Fibroblast of lung (primary cell): ENCODE data around the gene NNT. TPM values are rescaled to one million over a fixed set of nuclear protein-coding genes. Genes with fewer than 3 reads are reported as not detected.

ENCODE experiments used
- DNase-seq, 2 donors: peaks; one replicate each; pipeline versions ENCODE4 v3.0.0 to v3.0.0-alpha.2; 2010; ENCODE audit warnings: low read depth in 2 of 2
- H2AFZ ChIP-seq: 2 replicates; pipeline ENCODE4 v1.5.1; 2012; ENCODE audit warnings: low read length, control low read depth, inconsistent platforms
- H3K27ac ChIP-seq: 2 replicates; pipeline ENCODE4 v1.5.1; 2011; ENCODE audit warnings: low read length, control low read depth; ENCODE audit not compliant: insufficient read depth
- H3K27me3 ChIP-seq: 2 replicates; pipeline ENCODE4 v1.5.1; 2011; ENCODE audit warnings: mild to moderate bottlenecking, low read length; ENCODE audit not compliant: control insufficient read depth, insufficient read depth
- H3K36me3 ChIP-seq: 2 replicates; pipeline ENCODE4 v1.5.1; 2011; ENCODE audit warnings: low read length; ENCODE audit not compliant: control insufficient read depth, insufficient read depth
- H3K4me1 ChIP-seq: 2 replicates; pipeline ENCODE4 v1.5.1; 2011; ENCODE audit warnings: low read length; ENCODE audit not compliant: control insufficient read depth, insufficient read depth; ENCODE audit errors: extremely low read depth
- H3K4me2 ChIP-seq: 2 replicates; pipeline ENCODE4 v1.5.1; 2011; ENCODE audit warnings: low read length, control low read depth; ENCODE audit not compliant: insufficient read depth; ENCODE audit errors: extremely low read depth
- H3K4me3 ChIP-seq, 4 experiments: fragments of 200-600 bp in 1 of 4; sonication (generic) in 1 of 4; replicated peaks in 1 of 4; 2 replicates each; pipeline ENCODE4 v1.5.1; 2011 to 2016; ENCODE audit warnings: low read length in 4 of 4, low read depth in 3 of 4, mild to moderate bottlenecking in 3 of 4, control low read depth in 2 of 4, inconsistent platforms in 1 of 4, mixed read lengths in 1 of 4; ENCODE audit not compliant: insufficient read depth in 1 of 4; ENCODE audit errors: control extremely low read depth in 1 of 4
- H3K79me2 ChIP-seq: 2 replicates; pipeline ENCODE4 v1.5.1; 2012; ENCODE audit warnings: mild to moderate bottlenecking, low read length, inconsistent platforms; ENCODE audit not compliant: control insufficient read depth, insufficient read depth
- H3K9ac ChIP-seq: 2 replicates; pipeline ENCODE4 v1.5.1; 2011; ENCODE audit warnings: mild to moderate bottlenecking, low read length, control low read depth; ENCODE audit not compliant: insufficient read depth
- H3K9me3 ChIP-seq: 2 replicates; pipeline ENCODE4 v1.5.1; 2012; ENCODE audit warnings: low read depth, low read length; ENCODE audit not compliant: control insufficient read depth, insufficient read depth
- H4K20me1 ChIP-seq: 2 replicates; pipeline ENCODE4 v1.5.1; 2011; ENCODE audit warnings: low read length; ENCODE audit not compliant: control insufficient read depth, insufficient read depth; ENCODE audit errors: extremely low read depth
- EZH2 ChIP-seq: IDR thresholded peaks from 2 replicates; pipeline ENCODE4 v1.5.1; 2012; ENCODE audit warnings: low read length, control low read depth, mild to moderate bottlenecking; ENCODE audit errors: missing control alignments
- polyA plus RNA-seq, 2 donors: library from polyadenylated mRNA; depleted of rRNA in 1 of 2; stranded (reverse) in 1 of 2; unstranded in 1 of 2; fragments of >200 nt; gene quantifications; 2 replicates each; pipeline ENCODE4 v1.2.1, GENCODE V29; 2011 to 2012; ENCODE audit warnings: missing spikeins in 1 of 2
- total RNA-seq: library from RNA; depleted of rRNA; stranded (reverse); fragments of >200 nt; gene quantifications from 2 replicates; pipeline ENCODE4 v1.2.1, GENCODE V29; 2014
- TF ChIP-seq, protein P1 (sequence below), 2 donors: IDR thresholded peaks in 1 of 2; conservative IDR thresholded peaks in 1 of 2; 1 replicate in 1 of 2; 2 replicates in 1 of 2; pipeline ENCODE4 v1.5.1; 2011 to 2012; ENCODE audit warnings: low read length in 2 of 2, control low read depth in 1 of 2, inconsistent platforms in 1 of 2, low read depth in 1 of 2, mild to moderate bottlenecking in 1 of 2

Gene NNT
- total and polyA plus RNA-seq, 2 donors (not counting 1 experiment from before 2014, with no cell fraction given) = 65.7 to 115 TPM

DNA sequence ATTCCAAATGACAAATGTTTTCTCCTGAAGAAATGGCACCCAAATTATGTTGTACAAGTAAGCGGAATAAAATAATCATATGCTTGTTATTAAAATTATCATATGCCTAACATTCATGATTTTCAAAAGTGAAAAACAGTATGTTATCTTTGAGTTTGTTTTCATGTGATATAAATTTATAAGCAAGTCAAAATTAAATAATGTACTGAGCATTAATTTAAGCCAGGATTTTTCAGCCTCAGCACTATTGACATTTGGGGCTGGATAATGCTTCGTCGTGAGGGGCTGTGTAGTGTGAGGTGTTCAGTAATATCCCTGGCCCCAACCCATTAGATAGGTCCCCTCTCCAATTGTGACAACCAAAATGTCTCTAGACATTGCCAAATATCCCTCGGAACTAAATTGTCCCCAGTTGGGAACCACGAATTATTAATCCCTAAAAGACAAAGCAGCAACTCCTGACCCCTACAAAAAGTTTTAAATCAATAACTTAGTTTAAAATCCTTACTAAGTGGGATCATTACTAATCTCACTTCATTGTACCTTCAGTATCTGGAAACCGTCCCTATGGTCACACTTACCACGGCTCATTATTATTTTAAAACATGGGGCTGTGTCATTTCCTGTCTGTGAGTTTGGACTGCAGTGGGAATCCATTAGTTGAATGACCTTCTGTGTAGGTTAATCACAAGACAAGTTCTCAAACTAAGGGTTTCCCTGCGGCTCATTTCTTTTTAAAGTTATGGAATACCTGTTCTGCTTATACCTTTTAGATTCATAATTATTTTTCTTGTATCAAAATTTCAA is 1.3 kb upstream of the NNT start:
- Histone ChIP-seq H3K27me3 (no peaks in the 10 kb centered on the region), H3K27ac (peak overlapping the region; percentile 89), H3K36me3 (no peaks in the 10 kb centered on the region), H3K4me1 (peaks cover 6% of the 10 kb centered on the region), H3K79me2 (peaks cover 28% of the 10 kb centered on the region), H2AFZ (peak overlapping the region; percentile 83), H4K20me1 (no peaks in the 10 kb centered on the region), H3K9me3 (no peaks in the 10 kb centered on the region), H3K4me2 (peak overlapping the region; percentile 98), H3K4me3 (peak overlapping the region; percentile 64 to 90 (median 82)), H3K9ac (peak overlapping the region; percentile 77)
- TF ChIP-seq EZH2 = no peak
- TF ChIP-seq, protein P1, sequence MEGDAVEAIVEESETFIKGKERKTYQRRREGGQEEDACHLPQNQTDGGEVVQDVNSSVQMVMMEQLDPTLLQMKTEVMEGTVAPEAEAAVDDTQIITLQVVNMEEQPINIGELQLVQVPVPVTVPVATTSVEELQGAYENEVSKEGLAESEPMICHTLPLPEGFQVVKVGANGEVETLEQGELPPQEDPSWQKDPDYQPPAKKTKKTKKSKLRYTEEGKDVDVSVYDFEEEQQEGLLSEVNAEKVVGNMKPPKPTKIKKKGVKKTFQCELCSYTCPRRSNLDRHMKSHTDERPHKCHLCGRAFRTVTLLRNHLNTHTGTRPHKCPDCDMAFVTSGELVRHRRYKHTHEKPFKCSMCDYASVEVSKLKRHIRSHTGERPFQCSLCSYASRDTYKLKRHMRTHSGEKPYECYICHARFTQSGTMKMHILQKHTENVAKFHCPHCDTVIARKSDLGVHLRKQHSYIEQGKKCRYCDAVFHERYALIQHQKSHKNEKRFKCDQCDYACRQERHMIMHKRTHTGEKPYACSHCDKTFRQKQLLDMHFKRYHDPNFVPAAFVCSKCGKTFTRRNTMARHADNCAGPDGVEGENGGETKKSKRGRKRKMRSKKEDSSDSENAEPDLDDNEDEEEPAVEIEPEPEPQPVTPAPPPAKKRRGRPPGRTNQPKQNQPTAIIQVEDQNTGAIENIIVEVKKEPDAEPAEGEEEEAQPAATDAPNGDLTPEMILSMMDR (conservative IDR thresholded peaks at IDR 0.05 in 1 of 2, IDR thresholded peaks at IDR 0.05 in 1 of 2; ENCODE audit: low read depth in 1 of 2, low read length in 2 of 2) = no peak
- peak; percentile 54 to 58 for DNase-seq

DNA sequence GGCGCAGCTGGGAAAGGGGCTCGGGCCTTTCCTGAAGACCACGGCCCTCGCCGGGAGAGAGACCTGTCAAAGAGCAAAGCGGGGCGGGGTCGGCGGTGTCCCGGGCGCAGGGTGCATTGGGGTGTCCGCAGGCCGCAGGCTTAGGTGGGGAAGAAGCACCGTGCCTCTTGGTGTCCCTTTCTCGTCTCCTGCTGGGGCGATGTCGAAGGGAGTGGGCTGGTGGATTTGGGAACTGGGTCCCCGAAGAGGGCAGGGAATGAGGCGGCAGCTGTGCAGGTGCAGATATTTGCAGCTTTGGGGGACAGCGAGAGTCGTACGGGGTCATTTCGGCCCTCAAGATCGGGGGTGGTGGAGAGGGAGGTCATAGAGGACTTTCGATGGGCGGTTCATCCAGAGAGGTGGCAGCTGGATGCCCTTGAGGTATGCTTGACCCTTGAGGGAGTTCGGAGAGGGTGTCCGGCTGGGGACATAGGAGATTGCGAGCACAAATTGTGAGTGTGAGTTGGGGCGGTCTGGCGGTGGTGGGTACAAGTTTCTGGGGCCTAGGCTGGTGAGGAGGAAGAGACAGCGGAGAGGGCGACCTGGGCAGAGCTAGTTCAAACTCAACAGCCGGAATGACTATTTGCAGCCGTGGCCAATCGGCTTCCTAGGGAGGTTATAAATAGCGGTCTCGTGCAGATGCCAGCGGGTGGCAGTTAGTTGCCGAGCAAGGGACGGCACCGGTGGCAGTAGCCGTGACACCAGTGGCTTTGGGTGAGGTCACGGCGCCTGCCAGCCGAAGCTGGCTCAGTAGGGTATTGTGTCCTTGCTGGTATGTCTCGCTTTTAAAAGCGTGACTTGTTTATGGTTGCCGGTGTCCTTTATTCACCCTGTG is 601 bp downstream of the NNT start:
- H3K36me3 ChIP-seq = no peaks in the 10 kb centered on the region
- H3K4me3 ChIP-seq = peak overlapping the region; percentile 64 to 90 (median 82)
- DNase-seq = peak; percentile 34 to 45
- peak overlapping the region; percentile 89 for H3K27ac ChIP-seq
- H4K20me1 ChIP-seq = no peaks in the 10 kb centered on the region
- no peaks in the 10 kb centered on the region for H3K27me3 ChIP-seq
- no peak for TF ChIP-seq EZH2
- TF ChIP-seq, protein P1 (conservative IDR thresholded peaks at IDR 0.05 in 1 of 2, IDR thresholded peaks at IDR 0.05 in 1 of 2; ENCODE audit: low read depth in 1 of 2, low read length in 2 of 2) = no peak
- no peaks in the 10 kb centered on the region for H3K9me3 ChIP-seq
- peak overlapping the region; percentile 77 for H3K9ac ChIP-seq
- H2AFZ ChIP-seq = peak overlapping the region; percentile 92
- peaks cover 30% of the 10 kb centered on the region for H3K79me2 ChIP-seq
- H3K4me1 ChIP-seq = peaks cover 6% of the 10 kb centered on the region
- peak overlapping the region; percentile 92 for H3K4me2 ChIP-seq

DNA sequence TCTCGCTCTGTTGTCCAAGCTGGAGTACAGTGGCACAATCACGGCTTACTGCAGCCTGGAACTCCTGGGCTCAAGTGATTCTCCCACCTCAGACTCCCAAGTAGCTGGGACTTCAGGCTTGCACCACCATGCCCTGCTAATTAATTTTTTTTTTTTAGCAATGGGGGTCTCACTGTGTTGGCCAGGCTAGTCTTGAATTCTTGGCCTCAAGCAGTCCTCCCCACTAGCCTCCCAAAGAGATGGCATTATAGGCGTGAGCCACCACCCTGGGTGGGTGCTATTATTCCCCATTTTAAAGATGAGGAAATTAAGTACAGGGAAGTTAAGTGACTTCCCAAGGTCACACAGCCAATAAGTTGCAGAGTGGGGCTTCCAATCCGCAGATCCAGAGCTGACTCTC is 1.7 kb downstream of the NNT start:
- H3K4me1 ChIP-seq = peaks cover 6% of the 10 kb centered on the region
- H3K79me2 ChIP-seq = peaks cover 30% of the 10 kb centered on the region
- H3K27me3 ChIP-seq = no peaks in the 10 kb centered on the region
- H2AFZ ChIP-seq = no peak overlapping the region
- no peaks in the 10 kb centered on the region for H3K9me3 ChIP-seq
- no peak overlapping the region for H3K9ac ChIP-seq
- peak overlapping the region in 1 of 4 experiments; percentile 64 for H3K4me3 ChIP-seq
- H3K36me3 ChIP-seq = peaks cover under 1% of the 10 kb centered on the region
- DNase-seq = no peak
- peak overlapping the region; percentile 25 for H3K4me2 ChIP-seq
- no peaks in the 10 kb centered on the region for H4K20me1 ChIP-seq
- no peak for TF ChIP-seq EZH2
- TF ChIP-seq, protein P1 (conservative IDR thresholded peaks at IDR 0.05 in 1 of 2, IDR thresholded peaks at IDR 0.05 in 1 of 2; ENCODE audit: low read depth in 1 of 2, low read length in 2 of 2) = no peak
- H3K27ac ChIP-seq = no peak overlapping the region
